ENCODE measurements around the gene KCNK5.

Gene KCNK5

DNA sequence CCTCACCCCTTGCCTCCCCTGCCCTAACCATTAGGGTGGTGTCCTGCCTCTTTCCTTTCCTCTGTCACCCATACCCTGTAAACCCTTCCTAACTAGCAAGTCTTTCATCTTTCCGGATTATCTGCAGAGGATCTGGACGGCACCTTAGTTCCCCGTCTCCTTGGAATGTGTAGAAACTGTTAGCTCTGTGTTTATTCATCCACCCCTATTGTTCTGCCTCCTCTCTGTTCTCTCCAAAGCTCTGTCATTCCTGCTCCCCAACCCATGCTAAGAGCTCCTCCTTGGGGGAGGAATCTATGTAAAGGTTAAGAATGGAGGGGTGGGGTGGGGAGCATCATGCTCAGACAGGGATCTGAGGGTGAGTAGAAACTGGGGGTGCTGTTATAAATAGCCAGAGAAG is 39.4 kb upstream of the KCNK5 start:
- TF ChIP-seq, protein P1, sequence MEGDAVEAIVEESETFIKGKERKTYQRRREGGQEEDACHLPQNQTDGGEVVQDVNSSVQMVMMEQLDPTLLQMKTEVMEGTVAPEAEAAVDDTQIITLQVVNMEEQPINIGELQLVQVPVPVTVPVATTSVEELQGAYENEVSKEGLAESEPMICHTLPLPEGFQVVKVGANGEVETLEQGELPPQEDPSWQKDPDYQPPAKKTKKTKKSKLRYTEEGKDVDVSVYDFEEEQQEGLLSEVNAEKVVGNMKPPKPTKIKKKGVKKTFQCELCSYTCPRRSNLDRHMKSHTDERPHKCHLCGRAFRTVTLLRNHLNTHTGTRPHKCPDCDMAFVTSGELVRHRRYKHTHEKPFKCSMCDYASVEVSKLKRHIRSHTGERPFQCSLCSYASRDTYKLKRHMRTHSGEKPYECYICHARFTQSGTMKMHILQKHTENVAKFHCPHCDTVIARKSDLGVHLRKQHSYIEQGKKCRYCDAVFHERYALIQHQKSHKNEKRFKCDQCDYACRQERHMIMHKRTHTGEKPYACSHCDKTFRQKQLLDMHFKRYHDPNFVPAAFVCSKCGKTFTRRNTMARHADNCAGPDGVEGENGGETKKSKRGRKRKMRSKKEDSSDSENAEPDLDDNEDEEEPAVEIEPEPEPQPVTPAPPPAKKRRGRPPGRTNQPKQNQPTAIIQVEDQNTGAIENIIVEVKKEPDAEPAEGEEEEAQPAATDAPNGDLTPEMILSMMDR (IDR thresholded peaks at IDR 0.05; ENCODE audit: low read depth, low read length, missing control alignments), result no peak

DNA sequence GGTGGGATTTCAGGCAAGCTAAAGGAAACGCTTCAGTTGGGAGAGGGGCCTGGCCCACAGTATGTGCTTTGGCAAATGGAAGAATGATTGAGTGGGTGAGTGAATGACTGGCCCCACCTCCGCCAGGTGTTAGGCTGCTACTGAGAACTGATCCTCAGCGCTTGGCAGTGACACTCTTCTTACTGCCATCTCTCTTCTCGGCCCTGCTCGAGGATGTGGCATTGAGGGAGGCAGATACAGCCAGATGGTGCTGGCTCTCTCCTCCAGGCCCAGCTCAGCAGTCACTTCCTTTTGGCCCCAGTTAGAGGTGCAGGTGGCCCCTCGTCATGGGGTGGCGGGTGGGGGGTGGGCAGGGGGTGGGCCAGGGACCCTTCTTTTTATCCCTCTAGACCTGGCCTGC is 38.9 kb upstream of the KCNK5 start:
- TF ChIP-seq, protein P1 (IDR thresholded peaks at IDR 0.05; ENCODE audit: low read depth, low read length, missing control alignments), result no peak
- no peak for DNase-seq (ENCODE audit: low read depth)
- no peak overlapping the region for H3K4me3 ChIP-seq (ENCODE audit: low read depth, low read length)

More for the DNA sequence above, 39.4 kb upstream of the KCNK5 start:
- H3K4me3 ChIP-seq (ENCODE audit: low read depth, low read length), result no peak overlapping the region
- DNase-seq (ENCODE audit: low read depth), result no peak

DNA sequence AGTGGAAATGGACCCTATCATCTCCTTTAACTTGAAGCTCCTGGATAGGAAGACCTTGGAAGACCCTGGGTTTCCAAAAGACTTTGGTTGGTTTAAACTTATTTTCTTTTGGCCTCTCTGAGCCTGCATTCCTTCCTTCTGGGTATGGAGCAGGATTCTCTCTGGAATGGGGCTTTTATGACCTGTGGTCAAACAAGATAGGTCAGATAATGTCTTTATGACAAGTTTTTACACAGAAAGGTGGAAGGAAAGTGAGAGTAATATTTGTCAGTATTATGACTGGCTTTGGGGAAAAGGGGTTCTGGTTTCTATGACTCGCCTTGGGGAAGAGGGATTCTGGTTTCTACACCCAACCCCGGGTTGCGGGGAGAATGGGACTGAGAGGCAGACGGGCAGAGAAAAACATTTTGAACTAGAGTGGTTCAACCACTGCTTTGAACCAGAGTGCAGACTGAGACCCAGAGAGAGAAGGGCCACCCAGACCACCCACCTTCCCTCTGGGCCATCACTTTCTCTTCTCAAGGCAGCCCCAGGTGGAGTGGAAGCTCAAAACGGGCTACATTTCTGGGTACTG is 37.6 kb upstream of the KCNK5 start:
- TF ChIP-seq, protein P1 (IDR thresholded peaks at IDR 0.05; ENCODE audit: low read depth, low read length, missing control alignments), result no peak
- H3K4me3 ChIP-seq (ENCODE audit: low read depth, low read length), result no peak overlapping the region
- no peak for DNase-seq (ENCODE audit: low read depth)

DNA sequence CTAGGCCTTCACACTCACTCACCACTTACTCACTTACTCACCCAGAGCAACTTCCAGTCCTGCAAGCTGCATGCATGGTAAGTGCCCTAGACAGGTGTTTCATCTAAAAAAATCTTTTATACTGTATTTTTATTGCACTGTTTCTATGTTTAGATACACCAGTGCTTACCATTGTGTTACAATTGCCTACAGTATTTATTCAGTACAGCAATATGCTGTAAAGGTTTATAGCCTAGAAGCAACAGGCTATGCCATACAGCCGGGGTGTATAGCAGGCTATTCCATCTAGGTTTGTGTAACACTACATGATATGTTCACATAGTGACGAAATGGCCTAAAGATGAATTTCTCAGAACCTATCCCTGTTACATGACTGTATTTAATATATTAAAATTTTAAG is 37.1 kb upstream of the KCNK5 start:
- no peak for DNase-seq (ENCODE audit: low read depth)
- H3K4me3 ChIP-seq (ENCODE audit: low read depth, low read length), result no peak overlapping the region
- TF ChIP-seq, protein P1 (IDR thresholded peaks at IDR 0.05; ENCODE audit: low read depth, low read length, missing control alignments), result no peak

DNA sequence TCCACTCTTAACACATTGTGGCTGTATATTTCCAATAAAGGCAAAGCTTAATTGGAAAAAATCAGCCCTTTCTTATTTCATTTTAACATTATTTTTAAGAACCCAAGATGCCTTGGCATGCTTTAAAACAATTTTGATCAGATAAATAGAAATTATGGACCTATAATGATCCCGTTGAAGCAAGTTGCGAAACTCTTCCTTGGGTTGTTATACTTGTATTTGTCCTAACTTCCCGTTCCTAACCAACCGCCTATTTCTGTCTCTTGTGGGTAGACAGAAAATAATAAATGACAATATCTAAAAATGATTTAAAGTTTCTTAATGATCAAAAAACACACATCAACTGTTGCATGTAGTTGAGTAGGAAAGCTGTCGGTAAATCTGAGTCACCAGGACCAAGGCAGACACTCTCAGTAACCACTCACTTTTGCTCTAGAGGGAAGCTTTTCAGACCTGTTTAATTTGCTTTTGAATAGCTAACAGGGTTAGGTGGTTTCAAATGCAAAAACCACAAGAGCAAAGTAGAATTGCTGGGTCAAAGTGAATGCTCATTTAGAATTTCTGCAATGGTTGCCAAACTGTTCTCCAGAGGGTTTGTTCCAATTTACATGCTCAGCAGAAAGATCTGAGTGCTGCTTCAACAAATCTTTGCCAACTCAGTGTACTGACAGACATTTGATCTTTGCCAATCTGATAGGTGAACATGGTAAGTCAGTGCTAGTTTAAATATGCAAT is 34.2 kb upstream of the KCNK5 start:
- no peak for DNase-seq (ENCODE audit: low read depth)

DNA sequence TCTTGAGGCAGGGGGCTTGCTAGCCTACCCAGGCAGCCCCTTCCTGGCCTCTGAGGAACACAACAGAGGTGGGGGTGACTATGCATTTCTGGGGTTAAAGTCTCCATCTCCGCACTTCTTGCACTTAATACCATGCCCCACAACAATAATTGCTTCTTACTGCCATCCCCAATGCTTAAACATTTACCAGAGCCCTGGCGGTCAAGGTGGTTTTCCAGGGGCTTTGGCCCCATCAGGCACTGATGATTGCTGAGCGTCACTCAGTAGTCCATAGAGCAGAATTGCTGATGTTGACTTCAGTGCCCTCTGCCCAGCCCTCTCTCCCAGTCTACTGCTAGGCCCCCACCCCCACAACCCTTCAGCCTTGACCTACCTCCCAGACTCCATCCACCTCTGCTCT is 32.5 kb upstream of the KCNK5 start:
- no peak overlapping the region for H3K4me3 ChIP-seq (ENCODE audit: low read depth, low read length)
- TF ChIP-seq, protein P1 (IDR thresholded peaks at IDR 0.05; ENCODE audit: low read depth, low read length, missing control alignments), result no peak
- no peak for DNase-seq (ENCODE audit: low read depth)

More for the DNA sequence above, 34.2 kb upstream of the KCNK5 start:
- TF ChIP-seq, protein P1 (IDR thresholded peaks at IDR 0.05; ENCODE audit: low read depth, low read length, missing control alignments), result no peak
- no peak overlapping the region for H3K4me3 ChIP-seq (ENCODE audit: low read depth, low read length)

DNA sequence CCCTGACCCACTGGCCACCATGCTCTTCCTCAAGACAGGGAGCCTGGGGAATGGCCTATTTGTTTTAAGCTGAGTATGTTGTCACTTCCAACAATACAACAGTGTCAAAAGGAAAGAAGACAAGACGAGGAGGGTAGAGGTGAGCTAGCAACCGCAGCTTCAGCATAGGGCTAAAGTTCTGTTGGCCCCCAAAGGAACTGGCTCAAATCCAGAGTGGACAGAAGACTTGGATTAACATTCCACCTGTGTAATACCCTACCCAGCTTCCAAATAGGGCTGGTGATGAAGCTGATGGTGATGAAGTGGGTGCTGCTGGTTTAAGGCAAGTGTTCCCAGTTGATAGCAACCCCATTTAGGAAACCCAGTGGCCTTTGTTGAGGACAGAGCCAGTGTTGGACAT is 31.7 kb upstream of the KCNK5 start:
- TF ChIP-seq, protein P1 (IDR thresholded peaks at IDR 0.05; ENCODE audit: low read depth, low read length, missing control alignments), result no peak
- DNase-seq (ENCODE audit: low read depth), result no peak
- no peak overlapping the region for H3K4me3 ChIP-seq (ENCODE audit: low read depth, low read length)

Measured in GM12864 (cell line).